Mesendoderm (in vitro differentiated cells): ENCODE measurements around the gene KIAA0408.

Source experiments
- DNase-seq: peaks from one replicate; pipeline ENCODE4 v3.0.0; 2013
- H2AK5ac ChIP-seq: 2 replicates; pipeline ENCODE4 v1.6.1; 2013; ENCODE audit warnings: low read length, inconsistent platforms
- H2BK120ac ChIP-seq: 2 replicates; pipeline ENCODE4 v1.6.1; 2013; ENCODE audit warnings: low read depth, mild to moderate bottlenecking, low read length, moderate library complexity, mixed read lengths
- H2BK15ac ChIP-seq: replicated peaks from 2 replicates; pipeline ENCODE4 v1.6.1; 2013; ENCODE audit warnings: low read depth, mild to moderate bottlenecking, moderate library complexity
- H2BK5ac ChIP-seq: 2 replicates; pipeline ENCODE4 v1.6.1; 2013; ENCODE audit warnings: low read length, inconsistent platforms
- H3K18ac ChIP-seq: 2 replicates; pipeline ENCODE4 v1.6.1; 2013; ENCODE audit warnings: mild to moderate bottlenecking, low read length, mixed read lengths
- H3K23ac ChIP-seq: one replicate; pipeline ENCODE4 v1.6.1; 2013; ENCODE audit warnings: low read length
- H3K27ac ChIP-seq: 2 replicates; pipeline ENCODE4 v1.5.1; 2013; ENCODE audit warnings: low read depth, mild to moderate bottlenecking, inconsistent platforms, low read length, moderate library complexity
- H3K27me3 ChIP-seq: 2 replicates; pipeline ENCODE4 v1.6.1; 2013; ENCODE audit warnings: low read length, control low read depth, mild to moderate bottlenecking, inconsistent platforms; ENCODE audit not compliant: insufficient read depth, poor library complexity
- H3K36me3 ChIP-seq: 2 replicates; pipeline ENCODE4 v1.6.1; 2013; ENCODE audit warnings: low read length, inconsistent platforms; ENCODE audit not compliant: control insufficient read depth, insufficient read depth
- H3K4ac ChIP-seq: one replicate; pipeline ENCODE4 v1.6.1; 2013; ENCODE audit warnings: low read depth, mild to moderate bottlenecking, low read length, moderate library complexity
- H3K4me1 ChIP-seq: 2 replicates; pipeline ENCODE4 v1.6.1; 2013; ENCODE audit warnings: low read depth, low read length, inconsistent platforms; ENCODE audit not compliant: control insufficient read depth
- H3K4me2 ChIP-seq: 2 replicates; pipeline ENCODE4 v1.6.1; 2013; ENCODE audit warnings: low read length
- H3K4me3 ChIP-seq: 2 replicates; pipeline ENCODE4 v1.5.1; 2013; ENCODE audit warnings: mild to moderate bottlenecking, low read length
- H3K56ac ChIP-seq: one replicate; pipeline ENCODE4 v1.6.1; 2013; ENCODE audit warnings: low read length
- H3K79me1 ChIP-seq: 2 replicates; pipeline ENCODE4 v1.6.1; 2013; ENCODE audit warnings: low read length, inconsistent platforms
- H3K79me2 ChIP-seq: 2 replicates; pipeline ENCODE4 v1.6.1; 2013; ENCODE audit warnings: mild to moderate bottlenecking, low read length; ENCODE audit not compliant: control insufficient read depth, insufficient read depth
- H3K9ac ChIP-seq: 2 replicates; pipeline ENCODE4 v1.6.1; 2013; ENCODE audit warnings: low read length, inconsistent platforms
- H4K5ac ChIP-seq: one replicate; pipeline ENCODE4 v1.6.1; 2013; ENCODE audit warnings: low read length
- H4K8ac ChIP-seq: one replicate; pipeline ENCODE4 v1.6.1; 2013; ENCODE audit warnings: low read depth, mild to moderate bottlenecking, control low read depth, low read length, moderate library complexity
- WGBS: extraction: QIAGEN DNeasy Blood & Tissue Kit; methylation state at CpG from one replicate; pipeline ENCODE4 v1.1.7; 2013; ENCODE audit warnings: low lambda C conversion rate, missing lambda C conversion rate; ENCODE audit not compliant: insufficient coverage; ENCODE audit errors: extremely low coverage; 5-methylcytosine and 5-hydroxymethylcytosine counted together

KIAA0408 gene

GRCh38 chr6:127468936-127469335 lies 9.7 kb upstream of the KIAA0408 start:
- H3K36me3 ChIP-seq = no peaks in the 10 kb centered on the region
- no peak overlapping the region for H3K4me3 ChIP-seq
- no peak overlapping the region for H4K8ac ChIP-seq
- no peak overlapping the region for H3K4ac ChIP-seq
- no peak overlapping the region for H2BK5ac ChIP-seq
- H3K9ac ChIP-seq = no peak overlapping the region
- no peak overlapping the region for H2AK5ac ChIP-seq
- no peak overlapping the region for H3K56ac ChIP-seq
- H3K18ac ChIP-seq = no peak overlapping the region
- no peaks in the 10 kb centered on the region for H3K27me3 ChIP-seq
- H4K5ac ChIP-seq = no peak overlapping the region
- no peaks in the 10 kb centered on the region for H3K4me1 ChIP-seq
- no peaks in the 10 kb centered on the region for H3K79me1 ChIP-seq
- no peaks in the 10 kb centered on the region for H3K79me2 ChIP-seq
- no peak for DNase-seq
- no CpG with 5 or more reads among the region's 2 CpGs for WGBS
- H3K27ac ChIP-seq = no peak overlapping the region
- H3K4me2 ChIP-seq = no peak overlapping the region
- H2BK15ac ChIP-seq = no peak overlapping the region
- H2BK120ac ChIP-seq = no peak overlapping the region
- H3K23ac ChIP-seq = no peak overlapping the region

DNA sequence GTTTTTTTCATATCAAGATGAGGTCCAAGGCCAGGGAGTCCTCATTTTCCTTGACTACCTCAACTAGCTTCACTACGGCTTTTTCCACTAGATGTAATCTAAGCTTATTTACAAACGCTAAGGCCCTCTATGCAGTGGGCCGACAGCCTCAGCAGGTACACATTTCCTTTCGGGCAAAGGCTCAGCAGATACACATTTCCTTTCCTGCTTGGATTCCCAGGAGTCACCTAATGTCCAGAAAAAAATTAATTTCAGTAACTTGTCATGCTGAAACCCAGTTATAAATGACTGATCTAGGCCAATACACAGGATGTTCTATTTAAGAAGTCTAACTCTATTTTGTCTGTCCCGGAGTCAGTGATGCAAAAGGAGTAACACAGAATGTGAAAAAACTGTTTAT lies 7.2 kb upstream of the KIAA0408 start:
- Histone ChIP-seq H2BK15ac (no peak overlapping the region), H3K36me3 (no peaks in the 10 kb centered on the region), H4K5ac (no peak overlapping the region), H4K8ac (no peak overlapping the region), H2BK120ac (no peak overlapping the region), H3K18ac (no peak overlapping the region), H3K4me1 (no peaks in the 10 kb centered on the region), H3K4me3 (no peak overlapping the region), H3K4ac (no peak overlapping the region), H3K9ac (no peak overlapping the region), H3K23ac (no peak overlapping the region), H2AK5ac (no peak overlapping the region), H3K56ac (no peak overlapping the region), H3K27ac (no peak overlapping the region), H3K79me1 (no peaks in the 10 kb centered on the region), H2BK5ac (no peak overlapping the region), H3K79me2 (no peaks in the 10 kb centered on the region), H3K4me2 (no peak overlapping the region), H3K27me3 (no peaks in the 10 kb centered on the region)
- WGBS = no CpG with 5 or more reads among the region's 5 CpGs
- no peak for DNase-seq

DNA sequence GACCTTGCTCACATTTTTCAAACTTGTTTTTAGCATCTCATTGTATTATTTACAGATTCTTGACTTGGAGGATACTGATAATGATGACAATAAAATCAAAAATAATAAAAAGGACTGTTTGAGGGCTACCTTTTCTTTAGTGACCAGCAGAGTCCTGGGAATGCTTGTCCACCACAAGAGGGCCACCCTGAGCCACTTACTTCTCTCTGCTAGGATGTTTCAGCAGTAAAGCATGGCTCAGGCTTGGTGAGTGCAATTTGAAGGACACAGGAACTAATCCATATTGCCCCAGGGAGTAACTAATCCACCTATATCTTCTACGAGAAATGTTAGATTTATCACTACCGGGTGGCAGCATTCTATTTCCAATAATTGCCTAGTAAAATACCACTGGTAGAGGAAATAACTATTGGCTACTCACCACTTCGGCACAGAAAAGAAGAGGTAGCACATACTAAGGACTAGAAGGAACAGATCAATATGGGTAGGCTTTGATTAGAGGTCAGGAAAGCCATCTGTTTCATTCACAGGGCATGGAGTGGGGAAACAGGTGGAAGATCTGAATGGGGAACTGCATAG lies 5.8 kb upstream of the KIAA0408 start:
- H2BK120ac ChIP-seq = no peak overlapping the region
- no peaks in the 10 kb centered on the region for H3K4me1 ChIP-seq
- no peak overlapping the region for H3K27ac ChIP-seq
- H3K4me3 ChIP-seq = no peak overlapping the region
- no peak overlapping the region for H4K8ac ChIP-seq
- no peak overlapping the region for H2AK5ac ChIP-seq
- H3K4ac ChIP-seq = no peak overlapping the region
- no CpG with 5 or more reads among the region's 3 CpGs for WGBS
- no peaks in the 10 kb centered on the region for H3K79me2 ChIP-seq
- peak; percentile 78 for DNase-seq
- H2BK5ac ChIP-seq = no peak overlapping the region
- no peak overlapping the region for H3K9ac ChIP-seq
- no peak overlapping the region for H4K5ac ChIP-seq
- no peak overlapping the region for H3K23ac ChIP-seq
- no peaks in the 10 kb centered on the region for H3K36me3 ChIP-seq
- no peak overlapping the region for H2BK15ac ChIP-seq
- H3K4me2 ChIP-seq = no peak overlapping the region
- H3K56ac ChIP-seq = no peak overlapping the region
- no peak overlapping the region for H3K18ac ChIP-seq
- no peaks in the 10 kb centered on the region for H3K79me1 ChIP-seq
- H3K27me3 ChIP-seq = no peaks in the 10 kb centered on the region

GRCh38 chr6:127464161-127464880 lies 5.1 kb upstream of the KIAA0408 start:
- H2BK15ac ChIP-seq = no peak overlapping the region
- no peak overlapping the region for H3K4me3 ChIP-seq
- H3K36me3 ChIP-seq = no peaks in the 10 kb centered on the region
- no peak overlapping the region for H2AK5ac ChIP-seq
- no peak overlapping the region for H4K5ac ChIP-seq
- H3K4me1 ChIP-seq = no peaks in the 10 kb centered on the region
- H3K79me2 ChIP-seq = no peaks in the 10 kb centered on the region
- H2BK120ac ChIP-seq = no peak overlapping the region
- no peak overlapping the region for H3K9ac ChIP-seq
- H3K79me1 ChIP-seq = no peaks in the 10 kb centered on the region
- H3K27me3 ChIP-seq = no peaks in the 10 kb centered on the region
- no peak overlapping the region for H3K23ac ChIP-seq
- H3K4me2 ChIP-seq = no peak overlapping the region
- no peak overlapping the region for H3K56ac ChIP-seq
- DNase-seq = no peak
- H3K27ac ChIP-seq = no peak overlapping the region
- H3K18ac ChIP-seq = no peak overlapping the region
- H4K8ac ChIP-seq = no peak overlapping the region
- no CpG with 5 or more reads among the region's 6 CpGs for WGBS
- no peak overlapping the region for H2BK5ac ChIP-seq
- H3K4ac ChIP-seq = no peak overlapping the region

- Histone ChIP-seq H3K4me2 (no peak overlapping the region), H2AK5ac (no peak overlapping the region), H4K8ac (no peak overlapping the region), H3K4me1 (no peaks in the 10 kb centered on the region), H2BK120ac (no peak overlapping the region), H4K5ac (no peak overlapping the region), H2BK5ac (no peak overlapping the region), H3K9ac (no peak overlapping the region), H3K4ac (no peak overlapping the region), H3K23ac (no peak overlapping the region), H3K79me1 (no peaks in the 10 kb centered on the region), H3K79me2 (no peaks in the 10 kb centered on the region), H3K18ac (no peak overlapping the region), H3K56ac (no peak overlapping the region), H3K36me3 (no peaks in the 10 kb centered on the region), H3K4me3 (no peak overlapping the region), H3K27me3 (no peaks in the 10 kb centered on the region), H2BK15ac (no peak overlapping the region), H3K27ac (no peak overlapping the region)
- no peak for DNase-seq
- WGBS = no CpG with 5 or more reads among the region's 5 CpGs
These were observed 3.9 kb upstream of the KIAA0408 start for GRCh38 chr6:127463056-127463455.

GRCh38 chr6:127462376-127462775 lies 3.2 kb upstream of the KIAA0408 start:
- Histone ChIP-seq H3K79me2 (no peaks in the 10 kb centered on the region), H3K18ac (no peak overlapping the region), H3K4ac (no peak overlapping the region), H2BK15ac (no peak overlapping the region), H3K4me1 (no peaks in the 10 kb centered on the region), H3K23ac (no peak overlapping the region), H3K56ac (no peak overlapping the region), H2BK120ac (no peak overlapping the region), H2BK5ac (no peak overlapping the region), H4K8ac (no peak overlapping the region), H3K79me1 (no peaks in the 10 kb centered on the region), H2AK5ac (no peak overlapping the region), H3K36me3 (no peaks in the 10 kb centered on the region), H3K4me3 (no peak overlapping the region), H3K4me2 (no peak overlapping the region), H4K5ac (no peak overlapping the region), H3K9ac (no peak overlapping the region), H3K27me3 (no peaks in the 10 kb centered on the region), H3K27ac (no peak overlapping the region)
- DNase-seq = peak; percentile 58
- no CpG with 5 or more reads among the region's 2 CpGs for WGBS
